Left lobe of liver (tissue), 2 donors: Measurements from ENCODE around the gene NBEAL1. TPM values are rescaled to one million over a fixed set of nuclear protein-coding genes. Genes with fewer than 3 reads are reported as not detected.
A peak's percentile ranks its signal among the peaks of the same experiment; 100 is the strongest.
"Not testable (repeated sequence)": the region's sequence is repeated elsewhere in the genome, so short reads cannot be mapped to it uniquely, and the experiment has no call there.

Experiments used
- ATAC-seq: fragments of 200-7000 bp; cut with Tn5 transposase; one replicate; pipeline ENCODE4 v1.9.1; 2020; ENCODE audit warnings: mild to moderate bottlenecking, moderate library complexity
- DNase-seq: peaks from one replicate; pipeline ENCODE4 v3.0.0-alpha.2; 2020; ENCODE audit warnings: low spot score
- total RNA-seq: library from RNA; stranded (reverse); gene quantifications from one replicate; pipeline ENCODE4 v1.2.1, GENCODE V29; 2021
- donor health status: DM: no; HTN: no; CAD: no; lungs with moderate emphysema.
- donor health status: DM: no; HTN: yes; CAD: no.

NBEAL1 gene
- total RNA-seq, 1 donor from 2014 or later, result 19.9 TPM

GRCh38 chr2:203201426-203201825 lies 186.8 kb downstream of the NBEAL1 start:
- ATAC-seq (no peak), DNase-seq (no peak)

GRCh38 chr2:203209538-203209937 lies 194.9 kb downstream of the NBEAL1 start:
- no peak for ATAC-seq
- no peak for DNase-seq

DNA sequence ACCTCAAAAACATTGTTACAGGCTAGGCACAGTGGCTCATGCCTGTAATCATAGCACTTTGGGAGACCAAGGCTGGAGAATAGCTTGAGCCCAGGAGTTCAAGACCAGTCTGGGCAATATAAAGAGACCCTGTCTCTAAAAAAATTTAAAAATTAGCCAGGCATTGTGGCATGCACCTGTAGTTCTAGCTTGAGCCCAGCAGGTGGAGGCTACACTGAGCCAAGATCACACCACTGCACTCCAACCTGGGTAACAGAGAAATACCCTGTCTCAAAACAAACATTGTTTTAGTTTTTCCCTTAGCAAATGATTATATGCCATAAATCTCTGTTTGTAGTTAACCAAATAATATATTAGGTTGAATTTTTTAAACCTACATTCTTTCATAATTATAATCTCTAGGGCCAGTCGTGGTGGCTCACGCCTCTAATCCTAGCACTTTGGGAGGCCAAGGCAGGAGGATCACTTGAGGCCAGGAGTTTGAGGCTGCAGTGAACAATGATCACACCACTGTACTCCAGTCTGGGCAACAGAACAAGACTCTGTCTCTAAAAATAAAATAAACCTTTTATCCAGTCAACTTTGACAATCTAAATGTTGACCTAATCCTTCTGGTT lies 210.9 kb downstream of the NBEAL1 start:
- DNase-seq, result no peak
- ATAC-seq, result peak; percentile 85

DNA sequence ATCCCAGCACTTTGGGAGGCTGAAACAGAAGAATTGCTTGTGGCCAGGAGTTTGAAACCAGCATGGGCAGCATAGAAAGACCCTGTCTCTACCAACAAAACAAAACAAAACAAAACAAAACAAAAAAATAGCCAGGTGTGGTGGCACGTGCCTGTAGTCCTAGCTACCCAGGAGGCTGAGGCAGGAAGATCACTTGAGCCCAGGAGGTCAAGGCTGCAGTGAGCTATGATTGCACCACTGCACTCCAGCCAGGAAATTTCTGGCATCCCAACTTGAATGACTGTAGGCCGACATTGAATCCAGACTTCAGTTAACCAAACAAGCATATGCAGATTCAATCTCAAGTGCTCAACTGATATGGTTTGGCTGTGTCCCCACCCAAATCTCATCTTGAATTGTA lies 215.0 kb downstream of the NBEAL1 start:
- not testable (repeated sequence) for DNase-seq
- ATAC-seq, result peak; percentile 23

GRCh38 chr2:203237346-203238238 lies 222.9 kb downstream of the NBEAL1 start:
- no peak for ATAC-seq
- DNase-seq, result no peak

GRCh38 chr2:203238292-203238703 lies 223.6 kb downstream of the NBEAL1 start:
- ATAC-seq (peak; percentile 2), DNase-seq (no peak)

- DNase-seq, result peak; percentile 97
- ATAC-seq, result peak; percentile 95
These were observed 224.2 kb downstream of the NBEAL1 start, which contains the start of gene CYP20A1 for GRCh38 chr2:203238704-203239526. CYP20A1 (plus strand) TSS chr2:203239018; CDS start chr2:203239063, 45 bp downstream.

DNA sequence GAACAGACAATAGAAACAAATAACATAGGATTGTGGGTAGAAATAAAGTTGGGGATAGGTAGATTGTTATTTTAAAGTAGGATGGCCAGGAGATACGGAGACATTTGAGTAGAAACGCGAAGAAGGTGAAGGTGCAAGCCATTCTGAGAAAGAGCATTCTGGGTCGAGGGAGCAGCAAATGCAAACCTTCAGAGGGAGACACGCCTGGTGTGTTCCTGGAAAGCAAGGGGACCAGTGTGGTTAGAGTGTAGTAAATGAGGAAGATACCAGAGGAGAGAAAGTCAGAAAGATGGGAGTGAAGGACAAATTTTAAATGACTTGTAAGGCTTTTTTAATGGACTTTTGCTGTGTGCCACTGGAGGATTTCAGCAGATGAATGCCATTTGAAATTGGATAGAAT lies 225.8 kb downstream of the NBEAL1 start:
- DNase-seq (no peak), ATAC-seq (no peak)

DNA sequence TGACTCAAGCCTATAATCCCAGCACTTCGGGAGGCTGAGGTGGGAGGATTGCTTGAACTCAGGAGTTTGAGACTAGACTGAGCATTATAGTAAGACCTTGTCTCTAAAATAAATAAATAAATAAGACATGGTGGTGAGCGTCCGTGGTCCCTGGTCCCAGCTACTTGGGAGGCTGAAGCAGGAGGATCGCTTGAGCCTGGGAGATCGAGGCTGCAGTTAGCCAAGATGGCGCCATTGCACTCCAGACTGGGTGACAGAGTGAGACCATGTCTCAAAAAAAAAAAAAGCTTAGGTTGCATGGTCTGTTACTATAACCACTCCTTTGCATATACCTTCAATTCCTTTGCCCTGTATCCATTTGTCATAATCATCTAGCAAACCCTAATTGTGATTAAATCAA lies 227.8 kb downstream of the NBEAL1 start:
- DNase-seq (no peak), ATAC-seq (no peak)

- ATAC-seq, result no peak
- DNase-seq, result no peak
These were observed 232.0 kb downstream of the NBEAL1 start for GRCh38 chr2:203246646-203247045.

DNA sequence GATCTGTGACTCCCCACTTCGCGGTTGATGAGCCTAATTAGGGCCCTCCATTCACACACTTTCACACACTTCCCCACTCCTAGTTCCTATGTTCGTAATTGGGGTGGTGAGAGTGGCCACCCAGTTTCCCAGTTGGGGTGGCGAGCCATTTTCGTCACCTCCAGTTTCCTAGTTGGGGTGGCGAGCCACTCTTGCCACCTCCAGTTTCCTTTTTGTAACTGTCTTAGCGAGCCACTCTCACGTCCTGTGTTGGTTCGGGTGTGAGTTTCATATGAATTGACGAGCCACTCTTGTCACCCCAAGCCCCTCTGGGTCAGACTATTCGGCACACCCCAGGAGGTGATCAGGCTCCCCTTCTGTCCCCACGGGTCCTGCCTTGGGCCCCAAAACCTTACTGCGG lies 238.1 kb downstream of the NBEAL1 start:
- DNase-seq (no peak), ATAC-seq (no peak)

- not testable (repeated sequence) for ATAC-seq, DNase-seq
These were observed 238.9 kb downstream of the NBEAL1 start for GRCh38 chr2:203253422-203254095.

GRCh38 chr2:203261326-203262159 lies 246.9 kb downstream of the NBEAL1 start:
- DNase-seq (no peak), ATAC-seq (peak; percentile 73)

Other genes starting within 250 kb of the NBEAL1 start
- 0.63 TPM for gene ICA1L, start 143.1 kb upstream of the NBEAL1 start, total RNA-seq
- gene WDR12, start 103.2 kb upstream of the NBEAL1 start, total RNA-seq, result 19.3 TPM
- 3.6 TPM for gene CARF, start 102.6 kb upstream of the NBEAL1 start, total RNA-seq
- gene CYP20A1, start 224.1 kb downstream of the NBEAL1 start, total RNA-seq, result 19.1 TPM